ENCODE results near the gene NPY4R.
"Not testable (repeated sequence)": the region's sequence is repeated elsewhere in the genome, so short reads cannot be mapped to it uniquely, and the experiment has no call there.

Gene NPY4R

GRCh38 chr10:46455992-46456391 is 9.8 kb downstream of the NPY4R start:
- not testable (repeated sequence) for DNase-seq

- not testable (repeated sequence) for DNase-seq
These were observed 14.4 kb downstream of the NPY4R start for GRCh38 chr10:46451365-46451764.

- DNase-seq: not testable (repeated sequence)
These were observed 14.9 kb downstream of the NPY4R start for GRCh38 chr10:46450829-46451228.

- not testable (repeated sequence) for DNase-seq
These were observed 18.3 kb downstream of the NPY4R start for GRCh38 chr10:46447439-46447838.

- DNase-seq: not testable (repeated sequence)
These were observed 20.2 kb downstream of the NPY4R start for GRCh38 chr10:46445389-46446122.

- not testable (repeated sequence) for DNase-seq
These were observed 22.3 kb downstream of the NPY4R start for GRCh38 chr10:46443422-46443821.

- not testable (repeated sequence) for DNase-seq
These were observed 23.0 kb downstream of the NPY4R start for GRCh38 chr10:46442706-46443275.

- not testable (repeated sequence) for DNase-seq
These were observed 23.9 kb downstream of the NPY4R start for GRCh38 chr10:46441837-46442278.

- not testable (repeated sequence) for DNase-seq
These were observed 24.8 kb downstream of the NPY4R start for GRCh38 chr10:46440942-46441341.

GRCh38 chr10:46423550-46423949 is 42.2 kb downstream of the NPY4R start:
- DNase-seq: not testable (repeated sequence)

- not testable (repeated sequence) for DNase-seq
These were observed 46.0 kb downstream of the NPY4R start for GRCh38 chr10:46419570-46420379.

GRCh38 chr10:46418283-46418682 is 47.5 kb downstream of the NPY4R start:
- DNase-seq: not testable (repeated sequence)

- not testable (repeated sequence) for DNase-seq
These were observed 50.5 kb downstream of the NPY4R start for GRCh38 chr10:46415291-46415690.

- DNase-seq: not testable (repeated sequence)
These were observed 53.1 kb downstream of the NPY4R start for GRCh38 chr10:46412665-46413064.

- DNase-seq: not testable (repeated sequence)
These were observed 54.6 kb downstream of the NPY4R start for GRCh38 chr10:46411123-46411522.
